Omental fat pad (tissue), 4 donors: ENCODE data around the gene RTKN2. TPM values are rescaled to one million over a fixed set of nuclear protein-coding genes. Genes with fewer than 3 reads are reported as not detected.

Experiments used
- ATAC-seq: fragments of 150-250 bp; one replicate; pipeline ENCODE4 v1.9.1; 2016; ENCODE audit warnings: mild to moderate bottlenecking, moderate library complexity; ENCODE audit not compliant: low FRiP score
- DNase-seq: peaks from one replicate; pipeline ENCODE4 v3.0.0-alpha.2; 2019; ENCODE audit warnings: low spot score
- total RNA-seq, 4 donors: library from RNA; depleted of rRNA; stranded (reverse); fragments of >200 nt; gene quantifications; one replicate each; pipeline ENCODE4 v1.1.0, GENCODE V29; 2016
- TF ChIP-seq, protein P1 (sequence below), 3 donors: fragments of 450-650 bp; IDR thresholded peaks; one replicate each; pipeline ENCODE4 v1.5.1; 2016 to 2017; ENCODE audit warnings: antibody characterized with exemption in 3 of 3, mild to moderate bottlenecking in 3 of 3, moderate library complexity in 2 of 3

The RTKN2 gene
- total RNA-seq, 4 donors from 2014 or later, result 0.09 to 0.48 (median 0.38) TPM; not detected in 1

DNA sequence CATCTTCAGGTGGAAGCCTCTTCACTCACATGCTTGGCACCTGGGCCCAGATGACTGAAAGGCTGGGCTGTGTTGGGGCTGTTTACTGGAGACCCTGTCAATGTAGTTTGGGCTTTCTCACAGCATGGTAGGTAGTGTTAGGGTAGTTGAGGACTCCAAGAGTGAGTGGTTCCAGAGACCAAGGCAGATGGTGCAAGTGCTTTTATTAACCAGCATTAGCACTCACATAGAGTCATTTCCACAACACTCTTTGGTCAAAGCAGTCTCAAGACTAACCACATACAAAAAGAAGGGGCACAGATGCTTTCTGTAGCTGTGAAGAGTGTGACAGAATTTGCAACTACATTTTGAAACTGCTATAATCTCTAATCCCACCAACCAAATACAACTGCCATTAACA, 135.0 kb downstream of the RTKN2 start:
- DNase-seq (no peak), ATAC-seq (no peak)
- TF ChIP-seq, protein P1, sequence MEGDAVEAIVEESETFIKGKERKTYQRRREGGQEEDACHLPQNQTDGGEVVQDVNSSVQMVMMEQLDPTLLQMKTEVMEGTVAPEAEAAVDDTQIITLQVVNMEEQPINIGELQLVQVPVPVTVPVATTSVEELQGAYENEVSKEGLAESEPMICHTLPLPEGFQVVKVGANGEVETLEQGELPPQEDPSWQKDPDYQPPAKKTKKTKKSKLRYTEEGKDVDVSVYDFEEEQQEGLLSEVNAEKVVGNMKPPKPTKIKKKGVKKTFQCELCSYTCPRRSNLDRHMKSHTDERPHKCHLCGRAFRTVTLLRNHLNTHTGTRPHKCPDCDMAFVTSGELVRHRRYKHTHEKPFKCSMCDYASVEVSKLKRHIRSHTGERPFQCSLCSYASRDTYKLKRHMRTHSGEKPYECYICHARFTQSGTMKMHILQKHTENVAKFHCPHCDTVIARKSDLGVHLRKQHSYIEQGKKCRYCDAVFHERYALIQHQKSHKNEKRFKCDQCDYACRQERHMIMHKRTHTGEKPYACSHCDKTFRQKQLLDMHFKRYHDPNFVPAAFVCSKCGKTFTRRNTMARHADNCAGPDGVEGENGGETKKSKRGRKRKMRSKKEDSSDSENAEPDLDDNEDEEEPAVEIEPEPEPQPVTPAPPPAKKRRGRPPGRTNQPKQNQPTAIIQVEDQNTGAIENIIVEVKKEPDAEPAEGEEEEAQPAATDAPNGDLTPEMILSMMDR (IDR thresholded peaks at IDR 0.05), result no peak

Other genes starting within 250 kb of the RTKN2 start
- under 1 TPM in 2 of 4 donors, not detected in 2; 0.12 to 0.19 TPM for gene ZNF365, start 105.5 kb upstream of the RTKN2 start, total RNA-seq